WTC11 (cell line): ENCODE measurements around the gene GNA12.

Experiments used
- AFF4 ChIP-seq: sonication (generic); formaldehyde crosslinking; IDR thresholded peaks from 2 replicates; pipeline ENCODE4 v1.8.1; 2023; ENCODE audit warnings: mild to moderate bottlenecking, missing genetic modification reagents, borderline replicate concordance
- ATF2 ChIP-seq: sonication (generic); formaldehyde crosslinking; IDR thresholded peaks from 2 replicates; pipeline ENCODE4 v1.8.1; 2022; ENCODE audit warnings: low read depth, missing genetic modification reagents, borderline replicate concordance
- CTCF ChIP-seq: fragments of 200-600 bp; IDR thresholded peaks from 2 replicates; pipeline ENCODE4 v1.8.0; 2022; ENCODE audit warnings: antibody characterized with exemption
- E2F4 ChIP-seq: sonication (generic); formaldehyde crosslinking; IDR thresholded peaks from 2 replicates; pipeline ENCODE4 v1.8.1; 2022; ENCODE audit warnings: low read depth, mild to moderate bottlenecking, moderate library complexity, missing genetic modification reagents, borderline replicate concordance
- ESRRA ChIP-seq: sonication (generic); formaldehyde crosslinking; IDR thresholded peaks from 2 replicates; pipeline ENCODE4 v1.8.1; 2022; ENCODE audit warnings: mild to moderate bottlenecking, missing genetic modification reagents, borderline replicate concordance
- ETV6 ChIP-seq: sonication (generic); formaldehyde crosslinking; IDR thresholded peaks from 2 replicates; pipeline ENCODE4 v1.8.1; 2022; ENCODE audit warnings: mild to moderate bottlenecking, missing genetic modification reagents
- FOXK1 ChIP-seq: sonication (generic); formaldehyde crosslinking; IDR thresholded peaks from 2 replicates; pipeline ENCODE4 v1.8.0; 2022; ENCODE audit warnings: mild to moderate bottlenecking, moderate library complexity, missing genetic modification reagents
- FOXP4 ChIP-seq: sonication (generic); formaldehyde crosslinking; IDR thresholded peaks from 2 replicates; pipeline ENCODE4 v1.8.0; 2022; ENCODE audit warnings: mild to moderate bottlenecking, missing genetic modification reagents
- IRF2 ChIP-seq: sonication (generic); formaldehyde crosslinking; IDR thresholded peaks from 2 replicates; pipeline ENCODE4 v1.8.0; 2022; ENCODE audit warnings: low read depth, missing genetic modification reagents, borderline replicate concordance
- JUN ChIP-seq: sonication (generic); formaldehyde crosslinking; IDR thresholded peaks from 2 replicates; pipeline ENCODE4 v1.8.0; 2023; ENCODE audit warnings: mild to moderate bottlenecking, missing genetic modification reagents
- NFYB ChIP-seq: sonication (generic); formaldehyde crosslinking; conservative IDR thresholded peaks from 2 replicates; pipeline ENCODE4 v1.8.0; 2022; ENCODE audit warnings: low read depth, missing genetic modification reagents
- ZBTB43 ChIP-seq: sonication (generic); formaldehyde crosslinking; IDR thresholded peaks from 2 replicates; pipeline ENCODE4 v1.8.1; 2023; ENCODE audit warnings: mild to moderate bottlenecking, missing genetic modification reagents
- ZNF138 ChIP-seq: sonication (generic); formaldehyde crosslinking; conservative IDR thresholded peaks from 2 replicates; pipeline ENCODE4 v1.8.1; 2022; ENCODE audit warnings: mild to moderate bottlenecking, moderate library complexity, missing genetic modification reagents
- ZNF232 ChIP-seq: sonication (generic); formaldehyde crosslinking; IDR thresholded peaks from 2 replicates; pipeline ENCODE4 v1.8.0; 2022; ENCODE audit warnings: mild to moderate bottlenecking, missing genetic modification reagents

GRCh38 chr7:2832461-2832860 is 11.6 kb downstream of the GNA12 start:
- TF ChIP-seq ESRRA (CRISPR knock-in tag), result no peak
- no peak for TF ChIP-seq FOXP4
- TF ChIP-seq CTCF, result no peak
- no peak for TF ChIP-seq NFYB
- no peak for TF ChIP-seq IRF2
- TF ChIP-seq ETV6 (CRISPR knock-in tag), result no peak
- no peak for TF ChIP-seq JUN
- TF ChIP-seq ZNF138 (CRISPR knock-in tag), result no peak
- no peak for TF ChIP-seq ZBTB43 (CRISPR knock-in tag)
- TF ChIP-seq FOXK1, result no peak
- TF ChIP-seq ZNF232, result no peak
- no peak for TF ChIP-seq ATF2
- TF ChIP-seq E2F4 (CRISPR knock-in tag), result no peak
- no peak for TF ChIP-seq AFF4 (CRISPR knock-in tag)
